GM18507 (cell line): Measurements from ENCODE around the gene RPS6KA5.
A peak's percentile ranks its signal among the peaks of the same experiment; 100 is the strongest.
"Not testable (repeated sequence)": the region's sequence is repeated elsewhere in the genome, so short reads cannot be mapped to it uniquely, and the experiment has no call there.

Source experiments
- DNase-seq: peaks from one replicate; pipeline ENCODE4 v3.0.0; 2011; ENCODE audit warnings: low read depth; ENCODE audit not compliant: insufficient read length; ENCODE audit errors: extremely low spot score
- FAIRE-seq: peaks from 2 replicates; lab custom pipeline; 2011; peaks lifted over from hg19 to GRCh38; lab: Jason Lieb, UNC

The RPS6KA5 gene

DNA sequence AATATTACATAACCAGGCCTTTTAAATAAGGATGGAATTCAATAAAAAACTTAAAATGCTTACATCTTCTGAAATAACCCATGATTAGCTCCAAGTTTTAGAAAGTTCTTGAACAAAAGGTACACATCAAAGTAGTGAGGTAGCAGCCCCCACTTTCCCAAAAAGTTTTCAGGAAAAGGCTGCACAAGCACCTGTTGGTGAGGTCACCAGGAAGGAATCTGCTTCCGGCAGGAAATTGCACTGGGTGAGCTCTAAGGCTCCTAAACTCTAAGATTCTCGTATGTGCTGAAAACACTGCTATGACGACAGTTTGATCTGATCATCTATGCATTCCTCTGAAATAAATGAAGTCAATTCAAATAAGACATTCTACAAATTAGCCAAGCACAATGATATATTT is 210.0 kb downstream of the RPS6KA5 start:
- no peak for DNase-seq
- FAIRE-seq = no peak

DNA sequence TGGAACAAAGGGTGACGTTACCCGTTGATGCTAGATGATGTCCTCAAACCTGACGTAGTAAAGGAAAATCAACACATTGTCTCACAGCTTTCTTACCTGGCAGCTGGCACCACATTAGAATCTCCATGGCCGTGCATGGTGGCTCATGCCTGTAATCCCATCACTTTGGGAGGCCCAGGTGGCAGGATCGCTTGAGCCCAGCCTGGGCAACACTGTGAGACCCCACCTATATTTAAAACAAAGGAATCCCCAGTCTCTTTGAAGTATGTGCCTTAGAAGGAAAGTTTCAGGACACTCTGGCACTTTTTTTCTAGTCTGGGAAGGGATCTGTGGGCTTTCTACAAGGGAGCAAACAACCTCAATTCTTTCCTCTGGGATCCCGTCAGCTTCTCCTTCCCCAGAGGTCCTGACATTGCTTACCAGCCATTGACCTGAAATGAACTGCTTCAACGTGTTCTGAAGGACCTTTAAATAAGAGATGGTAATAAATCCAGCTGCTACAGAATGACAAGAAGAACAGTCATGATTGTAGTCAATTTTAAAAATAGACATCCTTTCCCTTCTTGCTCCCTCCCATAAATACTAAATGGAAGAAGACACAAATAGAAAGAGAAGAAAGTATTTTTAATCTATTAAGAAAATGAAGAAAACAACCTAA is 210.5 kb downstream of the RPS6KA5 start:
- no peak for FAIRE-seq
- DNase-seq = no peak

DNA sequence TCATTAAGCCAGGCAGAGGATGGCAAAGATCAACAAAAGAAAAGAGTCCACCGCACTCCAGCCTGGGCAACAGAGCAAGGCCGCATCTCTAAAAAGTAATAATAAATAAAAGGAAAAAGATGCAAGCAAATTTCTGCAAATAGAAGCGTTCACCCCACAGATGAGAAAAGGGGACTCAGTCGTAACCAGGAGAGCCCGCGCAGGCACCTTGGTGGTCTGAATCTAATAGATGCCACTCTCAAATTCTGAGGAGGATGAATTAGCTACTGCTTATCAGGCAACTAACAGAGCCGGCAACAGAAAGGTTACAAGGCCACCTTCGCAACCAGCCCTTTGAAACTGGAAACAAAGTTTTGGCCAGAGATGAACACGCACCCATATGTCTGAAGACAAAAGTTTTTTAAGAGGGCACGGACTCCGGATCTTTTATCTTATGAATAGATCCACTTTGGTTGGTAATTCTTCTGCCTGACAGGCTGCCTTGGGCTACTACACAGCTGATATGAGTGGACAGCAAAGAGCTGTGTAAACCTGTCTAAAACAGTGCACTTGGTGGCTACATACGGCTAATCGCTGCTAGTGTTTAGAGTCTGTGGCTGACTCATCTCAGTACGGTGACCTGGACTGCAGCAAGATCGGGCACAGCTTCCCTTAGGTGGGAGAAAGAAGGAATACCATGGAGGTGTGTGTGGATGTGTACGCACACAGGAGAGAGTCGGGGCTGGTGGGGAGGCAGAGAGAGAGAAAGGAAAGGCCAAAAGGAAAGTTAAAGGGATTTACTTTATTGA is 211.3 kb downstream of the RPS6KA5 start:
- DNase-seq (no peak), FAIRE-seq (no peak)

DNA sequence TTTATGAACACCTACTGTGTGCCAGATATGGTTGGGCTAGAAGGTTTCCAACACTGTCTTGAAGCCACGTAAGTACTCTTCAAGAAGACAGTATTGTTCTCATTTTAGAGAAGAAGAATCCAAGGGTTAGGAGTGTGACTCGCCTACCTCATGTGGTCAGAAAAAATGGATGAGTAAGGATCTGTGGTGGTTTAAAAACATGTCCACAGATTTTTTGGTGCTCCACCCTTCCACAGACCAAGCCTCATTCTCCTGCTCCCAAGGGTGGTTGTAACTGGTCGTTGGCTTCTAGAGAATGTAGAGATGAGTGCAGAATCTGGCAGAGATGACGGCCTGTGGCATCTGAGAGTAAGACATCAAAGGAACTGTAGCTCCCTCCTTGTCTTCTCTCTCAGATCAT is 213.9 kb downstream of the RPS6KA5 start:
- DNase-seq (no peak), FAIRE-seq (no peak)

DNA sequence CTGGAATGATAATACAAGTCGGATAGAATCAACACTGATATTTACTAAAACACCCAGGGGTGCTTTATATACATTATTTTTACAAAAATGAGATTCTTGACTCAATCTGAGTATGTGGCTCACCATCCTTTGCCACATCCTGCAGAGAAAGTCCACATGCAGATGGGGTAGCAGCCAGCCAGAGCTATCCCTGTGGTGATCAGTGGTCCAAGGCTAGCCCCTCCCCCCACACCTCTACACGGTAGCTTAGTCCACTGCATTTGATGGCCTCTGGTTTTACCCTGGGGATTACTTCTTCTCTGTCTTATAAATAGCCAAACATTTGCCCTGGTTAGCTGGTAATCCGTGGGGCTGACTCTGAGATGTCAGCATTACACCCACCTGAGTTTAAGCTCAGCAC is 216.1 kb downstream of the RPS6KA5 start:
- FAIRE-seq (no peak), DNase-seq (no peak)

DNA sequence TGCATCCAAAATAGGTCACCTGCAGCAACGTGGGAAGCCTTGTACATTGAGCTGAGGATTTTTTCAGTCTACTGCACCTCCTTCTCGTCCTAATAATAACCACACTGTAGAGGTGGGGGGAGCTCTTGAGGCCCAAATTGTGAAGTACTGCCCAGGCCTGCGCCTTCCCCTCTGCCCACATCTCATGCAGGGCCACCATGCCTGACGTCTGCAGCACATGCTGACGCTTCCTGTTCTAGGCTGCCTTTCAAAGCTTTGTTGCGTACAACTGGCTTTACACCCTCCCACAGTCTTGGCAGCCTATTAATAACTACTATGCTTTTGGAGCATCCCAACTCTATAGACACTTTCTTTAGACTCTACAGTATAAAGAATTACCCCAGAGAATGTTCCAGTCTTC is 217.7 kb downstream of the RPS6KA5 start:
- FAIRE-seq = no peak
- DNase-seq = no peak

DNA sequence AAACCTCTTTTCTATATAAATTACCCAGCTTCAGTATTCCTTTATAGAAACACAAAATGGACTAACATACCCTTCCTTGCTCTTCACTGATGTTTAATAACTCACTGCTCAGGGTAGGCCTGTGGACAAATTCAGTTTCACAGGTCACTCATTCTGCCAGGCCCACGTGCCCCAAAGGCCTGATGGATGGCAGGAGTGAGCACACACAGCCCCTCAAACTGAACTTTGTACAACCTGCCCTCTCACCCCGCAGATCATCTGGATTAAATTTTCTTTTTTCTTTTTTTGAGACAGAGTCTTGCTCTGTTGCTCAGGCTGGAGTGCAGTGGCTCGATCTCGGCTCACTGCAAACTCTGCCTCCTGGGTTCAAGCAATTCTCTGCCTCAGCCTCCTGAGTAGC is 219.8 kb downstream of the RPS6KA5 start:
- FAIRE-seq, DNase-seq: not testable (repeated sequence)

DNA sequence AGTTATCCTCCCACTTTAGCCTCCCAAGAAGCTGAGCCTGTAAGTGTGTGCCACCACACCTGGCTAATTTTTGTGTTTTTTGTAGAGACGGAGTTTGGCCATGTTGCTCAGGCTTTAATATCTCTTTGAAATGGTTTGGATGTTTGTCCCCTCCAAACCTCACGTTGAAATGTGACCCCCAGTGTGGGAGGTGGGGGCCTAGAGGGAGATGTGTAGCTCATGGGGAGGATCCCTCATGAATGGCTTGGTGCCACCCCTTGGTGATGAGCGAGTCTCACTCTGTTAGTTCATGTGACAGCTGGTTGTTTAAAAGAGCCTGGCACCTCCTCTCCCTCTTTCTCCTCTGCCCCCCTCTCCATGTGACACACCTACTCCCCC is 220.6 kb downstream of the RPS6KA5 start:
- FAIRE-seq (no peak), DNase-seq (no peak)

DNA sequence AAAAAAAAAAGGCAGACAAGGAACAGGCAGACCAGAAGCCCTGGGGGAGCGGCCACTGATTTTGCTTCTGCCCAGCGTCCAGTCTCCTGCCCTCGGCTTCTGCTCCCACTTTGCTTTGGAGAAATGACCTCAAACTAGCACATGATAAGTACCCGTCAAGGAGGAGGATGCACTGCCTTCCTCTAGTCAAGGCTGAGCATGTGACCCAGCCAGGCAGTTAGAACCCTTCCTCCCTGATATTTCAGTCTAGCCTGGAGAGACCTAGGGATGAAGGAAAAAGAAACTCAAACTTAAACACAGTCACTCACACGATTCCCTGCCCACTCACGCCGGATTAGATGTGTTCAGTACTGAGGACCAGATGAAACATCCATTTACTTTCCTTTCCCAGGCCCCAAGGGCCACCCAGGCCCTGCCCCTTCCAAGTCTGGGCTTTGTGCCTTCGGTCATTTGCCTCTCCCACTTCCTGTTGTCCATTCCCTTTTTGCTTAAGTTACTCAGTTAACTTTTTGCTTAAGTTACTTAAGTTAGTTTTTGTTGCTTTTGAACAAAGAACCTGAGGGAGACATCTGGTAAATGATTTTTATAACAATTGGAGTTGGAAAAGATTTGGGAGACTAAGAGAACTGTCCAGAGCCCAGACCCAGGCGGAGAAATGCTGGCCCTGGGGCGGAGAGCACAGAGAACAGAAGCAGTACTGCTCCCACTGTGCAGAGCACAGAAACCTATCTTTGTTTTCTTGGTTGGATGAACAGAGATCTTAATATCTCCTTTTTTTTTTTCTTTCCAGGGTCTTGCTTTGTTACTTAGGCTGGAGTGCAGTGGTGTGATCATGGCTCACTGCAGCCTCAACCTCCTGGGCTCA is 221.2 kb downstream of the RPS6KA5 start:
- FAIRE-seq (no peak), DNase-seq (no peak)

DNA sequence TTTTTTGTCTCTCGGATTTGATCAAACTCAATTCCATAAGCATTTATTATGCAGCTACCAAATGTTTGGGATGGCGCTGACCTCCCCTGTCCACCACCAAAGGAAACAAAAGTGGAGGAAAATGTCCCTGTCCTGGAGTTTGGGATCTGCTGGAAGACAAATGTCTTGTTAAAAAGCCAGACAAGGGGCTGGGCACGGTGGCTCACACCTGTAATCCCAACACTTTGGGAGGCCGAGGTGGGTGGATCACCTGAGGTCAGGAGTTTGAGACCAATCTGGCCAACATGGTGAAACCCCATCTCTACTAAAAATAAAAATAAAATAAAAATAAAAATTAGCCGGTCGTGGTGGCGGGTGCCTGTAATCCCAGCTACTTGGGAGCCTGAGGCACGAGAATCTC is 221.9 kb downstream of the RPS6KA5 start:
- FAIRE-seq, DNase-seq: not testable (repeated sequence)

DNA sequence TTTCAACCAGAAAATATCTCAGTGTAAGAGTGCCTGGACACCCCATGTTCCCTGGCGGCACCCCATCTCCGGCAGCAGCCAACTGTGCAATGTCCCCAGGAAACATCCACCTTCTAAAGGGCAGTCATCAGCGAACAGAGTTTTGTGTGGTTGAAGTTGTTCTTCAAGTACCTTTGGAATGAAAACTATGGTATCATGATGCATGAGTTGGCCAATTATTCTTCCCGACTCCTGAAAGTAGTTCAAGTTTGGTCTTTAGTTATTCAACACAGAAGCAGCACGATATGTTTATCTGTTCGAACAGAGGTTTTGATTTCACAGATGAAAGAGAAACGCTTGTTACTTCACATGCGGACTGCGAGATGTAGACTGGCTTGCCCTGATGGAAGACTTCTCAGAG is 223.1 kb downstream of the RPS6KA5 start:
- DNase-seq = no peak
- no peak for FAIRE-seq

DNA sequence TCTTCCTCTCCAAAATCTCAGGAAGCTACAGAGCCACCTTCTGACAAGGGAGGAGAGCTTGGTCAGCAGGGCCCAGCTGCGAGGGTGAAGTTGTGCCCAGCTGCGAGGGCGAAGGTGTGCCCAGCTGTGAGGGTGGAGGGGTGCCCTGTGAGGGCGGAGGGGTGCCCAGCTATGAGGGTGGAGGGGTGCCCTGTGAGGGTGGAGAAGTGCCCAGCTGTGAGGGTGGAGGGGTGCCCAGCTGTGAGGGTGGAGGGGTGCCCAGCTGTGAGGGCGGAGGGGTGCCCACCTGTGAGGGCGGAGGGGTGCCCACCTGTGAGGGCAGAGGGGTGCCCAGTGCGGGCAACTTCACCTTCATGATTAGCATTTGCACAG is 223.8 kb downstream of the RPS6KA5 start:
- no peak for DNase-seq
- no peak for FAIRE-seq

DNA sequence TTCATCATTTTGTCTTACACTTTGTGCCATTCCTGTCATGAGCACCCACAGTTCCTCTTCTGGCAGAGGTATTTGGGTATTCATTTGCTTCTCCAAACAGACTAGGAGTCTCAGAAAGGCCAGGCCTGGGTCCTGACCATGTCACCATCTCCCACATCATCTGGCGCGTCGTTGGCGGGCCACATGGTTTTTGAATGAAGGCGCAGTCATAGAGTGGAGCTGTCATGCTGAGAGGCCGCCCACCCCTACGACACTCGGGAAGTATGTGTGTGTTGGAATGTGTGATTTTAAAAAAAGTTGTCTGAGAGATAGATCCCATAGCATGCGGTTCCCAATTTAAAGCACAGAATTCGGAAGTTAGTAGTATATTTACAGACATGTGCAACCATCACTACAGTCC is 228.6 kb downstream of the RPS6KA5 start:
- DNase-seq (no peak), FAIRE-seq (no peak)

DNA sequence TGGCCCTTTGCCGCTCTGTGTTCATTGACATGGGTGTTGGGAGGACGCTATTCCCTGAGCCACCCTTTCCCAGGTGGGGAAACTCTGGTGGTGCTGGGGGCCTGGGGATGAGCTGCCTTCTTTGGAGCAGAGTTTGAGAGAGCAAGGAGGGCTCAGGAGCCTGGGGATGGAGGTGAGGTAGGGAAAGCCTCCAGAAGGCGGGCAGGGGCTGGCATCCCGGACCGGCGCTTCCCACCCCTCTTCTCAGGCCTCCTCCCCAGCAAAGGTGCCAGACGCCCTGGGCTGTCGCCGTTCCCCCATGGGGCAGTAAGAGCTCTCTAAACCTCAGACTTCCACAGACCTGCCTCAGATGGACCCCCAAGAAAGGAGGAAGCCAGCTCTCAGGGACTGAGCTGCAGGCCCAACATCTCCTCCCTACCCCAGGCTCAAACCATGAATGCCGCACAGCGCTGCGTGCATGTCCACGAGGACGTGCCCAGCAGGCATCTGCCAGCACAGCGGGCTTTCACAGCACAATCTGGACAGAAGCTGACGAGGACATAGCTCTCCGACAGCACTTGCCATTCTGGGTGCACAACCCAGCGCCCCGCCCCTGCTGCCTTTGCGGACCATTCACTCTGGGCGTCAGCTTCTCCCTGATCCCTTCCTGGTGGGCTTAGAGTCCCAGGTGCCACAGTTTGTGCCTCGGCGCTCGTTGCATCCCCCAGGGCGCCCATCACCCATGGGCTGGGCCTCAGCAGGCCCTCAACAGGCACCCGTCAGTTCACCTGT is 229.3 kb downstream of the RPS6KA5 start:
- DNase-seq (no peak), FAIRE-seq (no peak)

DNA sequence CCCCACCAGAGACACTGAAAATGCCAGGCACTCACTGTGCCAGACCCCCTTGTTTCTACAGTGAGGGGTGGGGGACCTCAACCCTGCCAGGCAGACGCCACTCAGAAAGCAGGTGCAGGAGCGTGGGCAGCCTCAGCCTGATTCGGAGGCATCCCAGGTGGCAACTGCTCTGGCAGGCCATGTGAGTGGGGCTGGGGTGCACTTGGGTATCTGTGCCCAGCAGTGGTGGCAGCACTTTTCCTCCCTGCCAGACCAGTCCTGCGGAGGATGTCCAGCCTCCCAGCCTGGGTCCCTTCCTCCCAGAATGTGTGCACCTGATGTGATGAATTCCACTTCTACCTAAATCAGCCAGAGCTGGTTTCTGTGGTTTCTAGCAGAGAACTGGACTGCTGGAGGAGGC is 230.8 kb downstream of the RPS6KA5 start:
- no peak for FAIRE-seq
- no peak for DNase-seq

DNA sequence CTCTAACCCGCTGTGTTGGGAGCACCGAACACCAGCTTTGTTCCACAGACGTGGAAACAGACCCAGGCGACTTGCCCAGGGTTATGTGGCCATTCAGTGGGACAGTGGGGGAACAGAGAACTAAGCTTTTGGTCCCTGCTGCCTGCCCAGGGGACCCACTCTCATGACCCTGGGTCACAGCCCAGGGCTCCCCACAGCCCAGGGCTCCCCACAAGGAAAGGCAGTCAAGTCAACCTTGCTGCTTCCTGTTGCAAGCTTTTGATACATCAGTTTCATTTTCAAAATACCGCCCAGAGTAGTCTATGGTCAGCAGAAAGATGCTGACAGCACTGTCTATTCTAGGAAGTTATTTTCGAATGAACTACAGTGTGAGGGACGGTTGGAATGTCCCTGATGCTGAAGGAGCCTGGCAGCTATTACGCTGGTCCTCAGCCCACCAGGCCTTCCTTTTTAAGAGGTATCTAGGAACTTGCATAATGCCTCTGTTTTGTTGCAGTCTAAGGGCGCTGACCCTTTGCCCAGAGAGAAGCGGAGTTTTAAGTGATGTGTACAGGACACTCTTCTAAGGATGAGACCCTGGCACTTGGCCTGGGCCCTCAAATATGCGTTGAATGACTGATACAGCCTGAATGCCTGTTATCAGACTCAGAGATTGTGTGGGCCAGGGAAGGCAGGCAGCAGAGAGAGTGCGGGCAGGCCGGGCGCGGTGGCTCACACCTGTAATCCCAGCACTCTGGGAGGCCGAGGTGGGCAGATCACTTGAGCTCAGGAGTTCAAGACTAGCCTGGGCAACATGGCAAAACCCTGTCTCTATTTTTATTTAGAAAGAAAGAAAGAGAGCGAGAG is 231.6 kb downstream of the RPS6KA5 start:
- no peak for DNase-seq
- FAIRE-seq = peak; percentile 81

DNA sequence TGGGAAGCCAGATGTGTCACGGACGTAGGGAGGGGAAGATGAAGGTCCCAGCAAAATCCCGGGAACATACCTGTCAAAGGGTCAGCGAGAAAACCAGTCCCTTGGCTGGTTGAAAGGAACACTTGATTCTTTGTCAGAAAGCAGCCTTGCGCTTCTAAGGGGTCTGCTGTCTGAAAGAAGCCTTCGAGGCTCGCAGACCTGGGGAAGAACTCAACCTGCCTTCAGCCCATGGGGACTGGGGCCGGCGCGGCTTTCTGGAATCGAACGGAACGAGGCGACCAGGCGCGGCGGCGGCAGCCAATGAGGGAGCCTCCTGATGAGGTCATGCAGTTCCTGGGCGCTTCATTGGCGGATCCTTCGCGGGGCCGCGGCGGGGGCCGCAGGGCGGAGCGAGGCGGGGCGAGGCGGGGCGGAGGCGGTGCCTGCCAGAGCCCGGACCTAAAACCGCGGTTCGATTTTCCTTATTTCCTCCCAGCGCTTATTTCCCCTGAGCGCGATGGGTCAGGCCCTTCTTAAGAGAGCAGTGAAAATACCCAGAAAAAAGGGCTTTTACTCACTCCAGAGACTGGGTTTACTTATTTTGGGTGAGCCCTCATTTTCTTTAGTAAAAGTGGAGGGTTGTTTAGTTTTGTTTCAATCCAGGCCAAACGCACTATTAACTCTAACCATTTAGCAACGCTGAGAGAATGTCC is 232.4 kb downstream of the RPS6KA5 start:
- FAIRE-seq = peak; percentile 91

DNA sequence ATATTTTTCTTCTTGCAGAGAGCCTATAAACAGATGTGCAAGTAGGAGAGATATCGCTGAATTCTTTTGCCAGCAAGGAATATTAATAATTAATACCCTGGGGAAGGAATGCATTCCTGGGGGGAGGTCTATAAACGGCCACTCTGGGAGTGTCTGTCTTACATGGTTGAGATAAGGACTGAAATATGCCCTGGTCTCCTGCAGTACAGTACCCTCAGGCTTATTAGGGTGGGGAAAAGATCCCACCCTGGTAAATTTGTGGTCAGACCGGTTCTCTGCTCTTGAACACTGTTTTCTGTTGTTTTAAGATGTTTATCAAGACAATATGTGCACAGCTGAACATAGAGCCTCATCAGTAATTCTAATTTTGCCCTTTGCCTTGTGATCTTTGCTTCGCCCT is 236.9 kb downstream of the RPS6KA5 start:
- not testable (repeated sequence) for FAIRE-seq, DNase-seq

More for the DNA sequence above, 232.4 kb downstream of the RPS6KA5 start:
- DNase-seq = peak; percentile 87
